GM21367 (cell line): ENCODE data around the gene COL4A2.

ENCODE experiments used
- ATAC-seq: cut with Tn5 transposase; IDR thresholded peaks from one replicate; pipeline ENCODE4 v1.9.1; 2021; ENCODE audit not compliant: unreplicated experiment

COL4A2 gene

GRCh38 chr13:110506859-110507566 is 199.9 kb downstream of the COL4A2 start:
- ATAC-seq: no peak

GRCh38 chr13:110507678-110508381 is 200.7 kb downstream of the COL4A2 start:
- ATAC-seq: no peak

GRCh38 chr13:110509478-110509926 is 202.4 kb downstream of the COL4A2 start:
- ATAC-seq: no peak

GRCh38 chr13:110509971-110510786 is 203.1 kb downstream of the COL4A2 start:
- ATAC-seq: no peak

GRCh38 chr13:110511509-110512181 is 204.6 kb downstream of the COL4A2 start:
- no peak for ATAC-seq

- ATAC-seq: no peak
Measured at GRCh38 chr13:110512198-110512740, 205.2 kb downstream of the COL4A2 start.

- no peak for ATAC-seq
Measured at GRCh38 chr13:110516500-110516899, 209.4 kb downstream of the COL4A2 start.

- no peak for ATAC-seq
Measured at GRCh38 chr13:110517505-110518225, 210.6 kb downstream of the COL4A2 start.

- ATAC-seq: no peak
Measured at GRCh38 chr13:110518226-110518525, 211.1 kb downstream of the COL4A2 start.

- ATAC-seq: no peak
Measured at GRCh38 chr13:110518571-110518970, 211.5 kb downstream of the COL4A2 start.

GRCh38 chr13:110519046-110519445 is 212.0 kb downstream of the COL4A2 start:
- ATAC-seq: no peak

- no peak for ATAC-seq
Measured at GRCh38 chr13:110519506-110519905, 212.4 kb downstream of the COL4A2 start.

GRCh38 chr13:110520431-110521295 is 213.6 kb downstream of the COL4A2 start:
- ATAC-seq: no peak

GRCh38 chr13:110521296-110521680 is 214.2 kb downstream of the COL4A2 start:
- no peak for ATAC-seq

- ATAC-seq: no peak
Measured at GRCh38 chr13:110521946-110522345, 214.9 kb downstream of the COL4A2 start.

GRCh38 chr13:110522721-110523120 is 215.6 kb downstream of the COL4A2 start:
- no peak for ATAC-seq

- no peak for ATAC-seq
Measured at GRCh38 chr13:110523180-110523579, 216.1 kb downstream of the COL4A2 start.

- ATAC-seq: no peak
Measured at GRCh38 chr13:110523838-110524540, 216.9 kb downstream of the COL4A2 start.
